WTC11 (cell line): ENCODE measurements around the gene LRP1.

Experiments used
- E2F1 ChIP-seq: sonication (generic); formaldehyde crosslinking; IDR thresholded peaks from 2 replicates; pipeline ENCODE4 v1.8.0; 2022; ENCODE audit warnings: mild to moderate bottlenecking, missing genetic modification reagents
- EMX1 ChIP-seq: fragments of 250-450 bp; sonication (Bioruptor Pico); IDR thresholded peaks from 2 replicates; pipeline ENCODE4 v1.8.0; 2021; ENCODE audit warnings: mild to moderate bottlenecking
- ESRRA ChIP-seq: sonication (generic); formaldehyde crosslinking; IDR thresholded peaks from 2 replicates; pipeline ENCODE4 v1.8.1; 2022; ENCODE audit warnings: mild to moderate bottlenecking, missing genetic modification reagents, borderline replicate concordance
- HMGXB4 ChIP-seq: sonication (generic); formaldehyde crosslinking; IDR thresholded peaks from 2 replicates; pipeline ENCODE4 v1.8.1; 2023; ENCODE audit warnings: mild to moderate bottlenecking, moderate library complexity, missing genetic modification reagents
- NFYB ChIP-seq: sonication (generic); formaldehyde crosslinking; conservative IDR thresholded peaks from 2 replicates; pipeline ENCODE4 v1.8.0; 2022; ENCODE audit warnings: low read depth, missing genetic modification reagents
- NR1H2 ChIP-seq: sonication (generic); formaldehyde crosslinking; IDR thresholded peaks from 2 replicates; pipeline ENCODE4 v1.9.0; 2021; ENCODE audit warnings: mild to moderate bottlenecking, moderate library complexity, missing genetic modification reagents
- TEAD4 ChIP-seq: sonication (generic); formaldehyde crosslinking; IDR thresholded peaks from 2 replicates; pipeline ENCODE4 v1.8.0; 2022; ENCODE audit warnings: mild to moderate bottlenecking, missing genetic modification reagents
- ZNF138 ChIP-seq: sonication (generic); formaldehyde crosslinking; conservative IDR thresholded peaks from 2 replicates; pipeline ENCODE4 v1.8.1; 2022; ENCODE audit warnings: mild to moderate bottlenecking, moderate library complexity, missing genetic modification reagents
- TF ChIP-seq, protein P1 (sequence below): fragments of 200-600 bp; IDR thresholded peaks from 2 replicates; pipeline ENCODE4 v1.8.0; 2022; ENCODE audit warnings: antibody characterized with exemption
- TF ChIP-seq, protein P2 (sequence below): sonication (generic); formaldehyde crosslinking; conservative IDR thresholded peaks from 2 replicates; pipeline ENCODE4 v1.8.1; 2023; ENCODE audit warnings: mild to moderate bottlenecking, low read depth, missing genetic modification reagents, moderate library complexity
- TF ChIP-seq, protein P3 (sequence below): fragments of 250-450 bp; sonication (Bioruptor Pico); IDR thresholded peaks from 2 replicates; pipeline ENCODE4 v1.9.0; 2021; ENCODE audit warnings: mild to moderate bottlenecking
- TF ChIP-seq, protein P4 (sequence below): sonication (generic); formaldehyde crosslinking; IDR thresholded peaks from 2 replicates; pipeline ENCODE4 v1.8.1; 2023; ENCODE audit warnings: mild to moderate bottlenecking, missing genetic modification reagents
- TF ChIP-seq, protein P5 (sequence below): sonication (generic); formaldehyde crosslinking; IDR thresholded peaks from 2 replicates; pipeline ENCODE4 v1.8.1; 2022; ENCODE audit warnings: mild to moderate bottlenecking, moderate library complexity, missing genetic modification reagents

DNA sequence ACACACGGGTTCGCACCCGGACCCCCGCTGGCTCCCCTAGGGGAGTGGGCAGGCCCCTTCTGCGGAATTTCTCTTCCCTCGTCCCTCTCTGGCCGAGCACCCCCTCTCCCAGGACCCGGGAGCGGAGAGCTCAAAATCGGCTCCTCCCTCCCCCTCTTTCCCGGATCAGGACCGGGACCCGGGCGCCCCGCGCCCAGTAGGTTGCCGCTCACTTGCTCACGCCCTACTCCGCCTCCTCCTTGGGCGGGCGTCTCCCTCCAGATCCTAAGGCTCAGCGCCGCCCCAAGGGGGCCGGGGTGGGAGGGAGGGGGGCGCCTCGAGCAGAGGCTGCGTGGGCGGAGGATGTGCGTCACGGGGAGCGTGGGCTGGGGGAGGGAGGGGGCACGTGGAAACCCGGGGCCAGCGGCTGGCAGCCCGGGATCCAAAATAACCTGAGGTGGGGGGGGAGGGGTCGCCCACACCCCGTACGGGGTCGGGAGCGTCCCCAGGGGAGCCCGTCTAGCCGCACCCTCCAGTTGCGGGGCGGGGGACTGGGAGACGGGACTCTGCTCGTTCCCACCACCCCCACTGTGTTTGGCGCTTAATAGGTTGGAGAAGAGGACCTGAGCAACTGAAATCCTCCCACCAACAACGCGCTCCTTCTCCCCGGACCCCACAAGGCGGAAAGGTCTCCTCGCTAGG, 41.1 kb upstream of the LRP1 start:
- TF ChIP-seq ZNF138 (no peak), NR1H2 (no peak), ESRRA (CRISPR knock-in tag) (no peak), E2F1 (CRISPR knock-in tag) (no peak), EMX1 (CRISPR knock-in tag) (no peak), NFYB (CRISPR knock-in tag) (no peak), TEAD4 (CRISPR knock-in tag) (no peak), HMGXB4 (no peak)
- TF ChIP-seq, protein P1, sequence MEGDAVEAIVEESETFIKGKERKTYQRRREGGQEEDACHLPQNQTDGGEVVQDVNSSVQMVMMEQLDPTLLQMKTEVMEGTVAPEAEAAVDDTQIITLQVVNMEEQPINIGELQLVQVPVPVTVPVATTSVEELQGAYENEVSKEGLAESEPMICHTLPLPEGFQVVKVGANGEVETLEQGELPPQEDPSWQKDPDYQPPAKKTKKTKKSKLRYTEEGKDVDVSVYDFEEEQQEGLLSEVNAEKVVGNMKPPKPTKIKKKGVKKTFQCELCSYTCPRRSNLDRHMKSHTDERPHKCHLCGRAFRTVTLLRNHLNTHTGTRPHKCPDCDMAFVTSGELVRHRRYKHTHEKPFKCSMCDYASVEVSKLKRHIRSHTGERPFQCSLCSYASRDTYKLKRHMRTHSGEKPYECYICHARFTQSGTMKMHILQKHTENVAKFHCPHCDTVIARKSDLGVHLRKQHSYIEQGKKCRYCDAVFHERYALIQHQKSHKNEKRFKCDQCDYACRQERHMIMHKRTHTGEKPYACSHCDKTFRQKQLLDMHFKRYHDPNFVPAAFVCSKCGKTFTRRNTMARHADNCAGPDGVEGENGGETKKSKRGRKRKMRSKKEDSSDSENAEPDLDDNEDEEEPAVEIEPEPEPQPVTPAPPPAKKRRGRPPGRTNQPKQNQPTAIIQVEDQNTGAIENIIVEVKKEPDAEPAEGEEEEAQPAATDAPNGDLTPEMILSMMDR: no peak
- TF ChIP-seq, protein P2, sequence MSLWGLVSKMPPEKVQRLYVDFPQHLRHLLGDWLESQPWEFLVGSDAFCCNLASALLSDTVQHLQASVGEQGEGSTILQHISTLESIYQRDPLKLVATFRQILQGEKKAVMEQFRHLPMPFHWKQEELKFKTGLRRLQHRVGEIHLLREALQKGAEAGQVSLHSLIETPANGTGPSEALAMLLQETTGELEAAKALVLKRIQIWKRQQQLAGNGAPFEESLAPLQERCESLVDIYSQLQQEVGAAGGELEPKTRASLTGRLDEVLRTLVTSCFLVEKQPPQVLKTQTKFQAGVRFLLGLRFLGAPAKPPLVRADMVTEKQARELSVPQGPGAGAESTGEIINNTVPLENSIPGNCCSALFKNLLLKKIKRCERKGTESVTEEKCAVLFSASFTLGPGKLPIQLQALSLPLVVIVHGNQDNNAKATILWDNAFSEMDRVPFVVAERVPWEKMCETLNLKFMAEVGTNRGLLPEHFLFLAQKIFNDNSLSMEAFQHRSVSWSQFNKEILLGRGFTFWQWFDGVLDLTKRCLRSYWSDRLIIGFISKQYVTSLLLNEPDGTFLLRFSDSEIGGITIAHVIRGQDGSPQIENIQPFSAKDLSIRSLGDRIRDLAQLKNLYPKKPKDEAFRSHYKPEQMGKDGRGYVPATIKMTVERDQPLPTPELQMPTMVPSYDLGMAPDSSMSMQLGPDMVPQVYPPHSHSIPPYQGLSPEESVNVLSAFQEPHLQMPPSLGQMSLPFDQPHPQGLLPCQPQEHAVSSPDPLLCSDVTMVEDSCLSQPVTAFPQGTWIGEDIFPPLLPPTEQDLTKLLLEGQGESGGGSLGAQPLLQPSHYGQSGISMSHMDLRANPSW (CRISPR knock-in tag): no peak
- TF ChIP-seq, protein P3, sequence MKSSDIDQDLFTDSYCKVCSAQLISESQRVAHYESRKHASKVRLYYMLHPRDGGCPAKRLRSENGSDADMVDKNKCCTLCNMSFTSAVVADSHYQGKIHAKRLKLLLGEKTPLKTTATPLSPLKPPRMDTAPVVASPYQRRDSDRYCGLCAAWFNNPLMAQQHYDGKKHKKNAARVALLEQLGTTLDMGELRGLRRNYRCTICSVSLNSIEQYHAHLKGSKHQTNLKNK: no peak
- TF ChIP-seq, protein P4, sequence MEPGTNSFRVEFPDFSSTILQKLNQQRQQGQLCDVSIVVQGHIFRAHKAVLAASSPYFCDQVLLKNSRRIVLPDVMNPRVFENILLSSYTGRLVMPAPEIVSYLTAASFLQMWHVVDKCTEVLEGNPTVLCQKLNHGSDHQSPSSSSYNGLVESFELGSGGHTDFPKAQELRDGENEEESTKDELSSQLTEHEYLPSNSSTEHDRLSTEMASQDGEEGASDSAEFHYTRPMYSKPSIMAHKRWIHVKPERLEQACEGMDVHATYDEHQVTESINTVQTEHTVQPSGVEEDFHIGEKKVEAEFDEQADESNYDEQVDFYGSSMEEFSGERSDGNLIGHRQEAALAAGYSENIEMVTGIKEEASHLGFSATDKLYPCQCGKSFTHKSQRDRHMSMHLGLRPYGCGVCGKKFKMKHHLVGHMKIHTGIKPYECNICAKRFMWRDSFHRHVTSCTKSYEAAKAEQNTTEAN (CRISPR knock-in tag): no peak
- TF ChIP-seq, protein P5, sequence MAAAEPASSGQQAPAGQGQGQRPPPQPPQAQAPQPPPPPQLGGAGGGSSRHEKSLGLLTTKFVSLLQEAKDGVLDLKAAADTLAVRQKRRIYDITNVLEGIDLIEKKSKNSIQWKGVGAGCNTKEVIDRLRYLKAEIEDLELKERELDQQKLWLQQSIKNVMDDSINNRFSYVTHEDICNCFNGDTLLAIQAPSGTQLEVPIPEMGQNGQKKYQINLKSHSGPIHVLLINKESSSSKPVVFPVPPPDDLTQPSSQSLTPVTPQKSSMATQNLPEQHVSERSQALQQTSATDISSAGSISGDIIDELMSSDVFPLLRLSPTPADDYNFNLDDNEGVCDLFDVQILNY (CRISPR knock-in tag): no peak
